Measurements from ENCODE around the gene BRF1.

The BRF1 gene

GRCh38 chr14:105257464-105257863 is 43.3 kb downstream of the BRF1 start:
- DNase-seq = no peak

GRCh38 chr14:105256292-105256960 is 44.4 kb downstream of the BRF1 start:
- DNase-seq = no peak

- DNase-seq = no peak
These were observed 45.7 kb downstream of the BRF1 start for GRCh38 chr14:105255021-105255507.

- no peak for DNase-seq
These were observed 47.5 kb downstream of the BRF1 start for GRCh38 chr14:105253329-105253682.

- DNase-seq = no peak
These were observed 48.1 kb downstream of the BRF1 start for GRCh38 chr14:105252552-105253328.

GRCh38 chr14:105251920-105252319 is 48.9 kb downstream of the BRF1 start:
- DNase-seq = no peak

- DNase-seq = no peak
These were observed 49.8 kb downstream of the BRF1 start for GRCh38 chr14:105250986-105251385.

- no peak for DNase-seq
These were observed 50.8 kb downstream of the BRF1 start for GRCh38 chr14:105250008-105250366.

- peak; percentile 19 for DNase-seq
These were observed 51.4 kb downstream of the BRF1 start for GRCh38 chr14:105249182-105250007.

- DNase-seq = peak; percentile 94
These were observed 52.2 kb downstream of the BRF1 start, which contains the start of gene BTBD6 for GRCh38 chr14:105248368-105249181. TSS of gene BTBD6 (plus strand) at chr14:105248533. CDS start at chr14:105248712, 179 bp downstream.

- DNase-seq = peak; percentile 39
These were observed 53.0 kb downstream of the BRF1 start for GRCh38 chr14:105247715-105248367.

GRCh38 chr14:105247026-105247425 is 53.8 kb downstream of the BRF1 start:
- no peak for DNase-seq

GRCh38 chr14:105244334-105244733 is 56.5 kb downstream of the BRF1 start:
- DNase-seq = no peak

GRCh38 chr14:105241641-105242040 is 59.2 kb downstream of the BRF1 start:
- DNase-seq = no peak

- no peak for DNase-seq
These were observed 59.8 kb downstream of the BRF1 start for GRCh38 chr14:105240811-105241576.

- no peak for DNase-seq
These were observed 71.6 kb downstream of the BRF1 start for GRCh38 chr14:105229099-105229655.

- no peak for DNase-seq
These were observed 72.2 kb downstream of the BRF1 start for GRCh38 chr14:105228562-105228961.

- no peak for DNase-seq
These were observed 73.5 kb downstream of the BRF1 start for GRCh38 chr14:105227346-105227745.

GRCh38 chr14:105226198-105226597 is 74.6 kb downstream of the BRF1 start:
- no peak for DNase-seq

GRCh38 chr14:105224845-105225570 is 75.8 kb downstream of the BRF1 start:
- no peak for DNase-seq

Data from NCI-H146 (cell line).